IPS-18a (cell line): Measurements from ENCODE around the gene NPIPA5.
"Not testable (repeated sequence)": the region's sequence is repeated elsewhere in the genome, so short reads cannot be mapped to it uniquely, and the experiment has no call there.

Source experiments
- H3K27ac ChIP-seq: one replicate; pipeline ENCODE4 v1.5.1; 2013; ENCODE audit warnings: low read length
- H3K27me3 ChIP-seq: one replicate; pipeline ENCODE4 v1.6.1; 2013; ENCODE audit warnings: mild to moderate bottlenecking, low read length; ENCODE audit not compliant: control insufficient read depth, insufficient read depth
- H3K36me3 ChIP-seq: one replicate; pipeline ENCODE4 v1.6.1; 2013; ENCODE audit warnings: low read depth, low read length; ENCODE audit not compliant: control insufficient read depth
- H3K4me1 ChIP-seq: one replicate; pipeline ENCODE4 v1.6.1; 2013; ENCODE audit warnings: low read depth, low read length; ENCODE audit not compliant: control insufficient read depth
- H3K4me3 ChIP-seq: one replicate; pipeline ENCODE4 v1.5.1; 2013; ENCODE audit warnings: low read length
- H3K9ac ChIP-seq: one replicate; pipeline ENCODE4 v1.6.1; 2013; ENCODE audit warnings: mild to moderate bottlenecking, low read length, moderate library complexity
- H3K9me3 ChIP-seq: one replicate; pipeline ENCODE4 v1.6.1; 2013; ENCODE audit warnings: low read depth, low read length; ENCODE audit not compliant: control insufficient read depth

Gene NPIPA5

GRCh38 chr16:15378194-15378593 lies at the start of gene NPIPA5:
TSS of gene NPIPA5 (minus strand) at chr16:15378294. CDS start at chr16:15378294, 0 bp downstream.
- not testable (repeated sequence) for H3K27me3 ChIP-seq, H3K9ac ChIP-seq, H3K4me3 ChIP-seq, H3K27ac ChIP-seq, H3K4me1 ChIP-seq, H3K36me3 ChIP-seq, H3K9me3 ChIP-seq

- H3K9ac ChIP-seq = no peak overlapping the region
- H3K9me3 ChIP-seq = no peaks in the 10 kb centered on the region
- no peak overlapping the region for H3K27ac ChIP-seq
- no peaks in the 10 kb centered on the region for H3K36me3 ChIP-seq
- no peaks in the 10 kb centered on the region for H3K4me1 ChIP-seq
- no peak overlapping the region for H3K4me3 ChIP-seq
- no peaks in the 10 kb centered on the region for H3K27me3 ChIP-seq
Measured at GRCh38 chr16:15427648-15428239, 49.6 kb upstream of the NPIPA5 start.

- Histone ChIP-seq H3K9me3 (no peaks in the 10 kb centered on the region), H3K4me1 (no peaks in the 10 kb centered on the region), H3K4me3 (no peak overlapping the region), H3K36me3 (no peaks in the 10 kb centered on the region), H3K27me3 (no peaks in the 10 kb centered on the region), H3K9ac (no peak overlapping the region), H3K27ac (no peak overlapping the region)
Measured at GRCh38 chr16:15426796-15427195, 48.7 kb upstream of the NPIPA5 start.

GRCh38 chr16:15425861-15426260 lies 47.8 kb upstream of the NPIPA5 start:
- Histone ChIP-seq H3K4me3 (no peak overlapping the region), H3K27me3 (no peaks in the 10 kb centered on the region), H3K9me3 (no peaks in the 10 kb centered on the region), H3K36me3 (no peaks in the 10 kb centered on the region), H3K9ac (no peak overlapping the region), H3K27ac (no peak overlapping the region), H3K4me1 (no peaks in the 10 kb centered on the region)

GRCh38 chr16:15422222-15422621 lies 44.1 kb upstream of the NPIPA5 start:
- Histone ChIP-seq H3K36me3 (no peaks in the 10 kb centered on the region), H3K9ac (no peak overlapping the region), H3K9me3 (no peaks in the 10 kb centered on the region), H3K4me1 (no peaks in the 10 kb centered on the region), H3K27me3 (no peaks in the 10 kb centered on the region), H3K27ac (no peak overlapping the region), H3K4me3 (no peak overlapping the region)

- H3K27ac ChIP-seq, H3K4me3 ChIP-seq, H3K4me1 ChIP-seq, H3K9me3 ChIP-seq, H3K27me3 ChIP-seq, H3K9ac ChIP-seq, H3K36me3 ChIP-seq: not testable (repeated sequence)
Measured at GRCh38 chr16:15421696-15422095, 43.6 kb upstream of the NPIPA5 start.

GRCh38 chr16:15418206-15418605 lies 40.1 kb upstream of the NPIPA5 start:
- H3K27me3 ChIP-seq = no peaks in the 10 kb centered on the region
- H3K4me1 ChIP-seq = no peaks in the 10 kb centered on the region
- no peaks in the 10 kb centered on the region for H3K9me3 ChIP-seq
- no peak overlapping the region for H3K27ac ChIP-seq
- H3K36me3 ChIP-seq = no peaks in the 10 kb centered on the region
- H3K9ac ChIP-seq = no peak overlapping the region
- H3K4me3 ChIP-seq = no peak overlapping the region

GRCh38 chr16:15417197-15417596 lies 39.1 kb upstream of the NPIPA5 start:
- no peaks in the 10 kb centered on the region for H3K27me3 ChIP-seq
- H3K36me3 ChIP-seq = no peaks in the 10 kb centered on the region
- H3K4me1 ChIP-seq = no peaks in the 10 kb centered on the region
- H3K9me3 ChIP-seq = no peaks in the 10 kb centered on the region
- no peak overlapping the region for H3K27ac ChIP-seq
- H3K4me3 ChIP-seq = no peak overlapping the region
- H3K9ac ChIP-seq = no peak overlapping the region

- Histone ChIP-seq H3K36me3 (no peaks in the 10 kb centered on the region), H3K4me1 (no peaks in the 10 kb centered on the region), H3K27ac (no peak overlapping the region), H3K9me3 (no peaks in the 10 kb centered on the region), H3K4me3 (no peak overlapping the region), H3K9ac (no peak overlapping the region), H3K27me3 (no peaks in the 10 kb centered on the region)
Measured at GRCh38 chr16:15415511-15415985, 37.5 kb upstream of the NPIPA5 start.

- H3K9ac ChIP-seq, H3K4me1 ChIP-seq, H3K27ac ChIP-seq, H3K27me3 ChIP-seq, H3K4me3 ChIP-seq, H3K9me3 ChIP-seq, H3K36me3 ChIP-seq: not testable (repeated sequence)
Measured at GRCh38 chr16:15409476-15409875, 31.4 kb upstream of the NPIPA5 start.

- H3K4me3 ChIP-seq, H3K4me1 ChIP-seq, H3K27me3 ChIP-seq, H3K27ac ChIP-seq, H3K9me3 ChIP-seq, H3K9ac ChIP-seq, H3K36me3 ChIP-seq: not testable (repeated sequence)
Measured at GRCh38 chr16:15407756-15408155, 29.7 kb upstream of the NPIPA5 start.

GRCh38 chr16:15404792-15405191 lies 26.7 kb upstream of the NPIPA5 start:
- H3K4me1 ChIP-seq = no peaks in the 10 kb centered on the region
- H3K4me3 ChIP-seq = no peak overlapping the region
- H3K9me3 ChIP-seq = no peaks in the 10 kb centered on the region
- no peaks in the 10 kb centered on the region for H3K36me3 ChIP-seq
- H3K9ac ChIP-seq = no peak overlapping the region
- H3K27me3 ChIP-seq = no peaks in the 10 kb centered on the region
- H3K27ac ChIP-seq = no peak overlapping the region
